AG08396 (cell line): ENCODE results near the gene GNG12.

Experiments used
- DNase-seq: peaks from one replicate; pipeline ENCODE4 v3.0.0; 2012; ENCODE audit warnings: low spot score, mixed read lengths

GNG12 gene

GRCh38 chr1:67832737-67833601 lies at the start of gene GNG12:
Gene GNG12, minus strand, starts transcription at chr1:67833467. Its CDS starts 125,781 bp downstream, at chr1:67707686.
- DNase-seq = peak; percentile 87

- DNase-seq = no peak
These were observed 49.1 kb upstream of the GNG12 start for GRCh38 chr1:67882196-67882958.

- no peak for DNase-seq
These were observed 46.9 kb upstream of the GNG12 start for GRCh38 chr1:67880056-67880601.

GRCh38 chr1:67879485-67879884 lies 46.2 kb upstream of the GNG12 start:
- no peak for DNase-seq

- DNase-seq = no peak
These were observed 41.3 kb upstream of the GNG12 start for GRCh38 chr1:67874501-67875111.

- no peak for DNase-seq
These were observed 36.0 kb upstream of the GNG12 start for GRCh38 chr1:67869233-67869632.

- DNase-seq = no peak
These were observed 30.4 kb upstream of the GNG12 start for GRCh38 chr1:67863637-67864036.

GRCh38 chr1:67862685-67863084 lies 29.4 kb upstream of the GNG12 start:
- DNase-seq = no peak

- DNase-seq = no peak
These were observed 28.7 kb upstream of the GNG12 start for GRCh38 chr1:67861856-67862516.

- DNase-seq = no peak
These were observed 27.5 kb upstream of the GNG12 start for GRCh38 chr1:67860776-67861175.

GRCh38 chr1:67856921-67857320 lies 23.7 kb upstream of the GNG12 start:
- no peak for DNase-seq

GRCh38 chr1:67855961-67856360 lies 22.7 kb upstream of the GNG12 start:
- no peak for DNase-seq

GRCh38 chr1:67855444-67855843 lies 22.2 kb upstream of the GNG12 start:
- no peak for DNase-seq

- peak; percentile 77 for DNase-seq
These were observed 20.4 kb upstream of the GNG12 start for GRCh38 chr1:67853704-67854103.

GRCh38 chr1:67851800-67852199 lies 18.5 kb upstream of the GNG12 start:
- no peak for DNase-seq

- DNase-seq = peak; percentile 59
These were observed 17.4 kb upstream of the GNG12 start for GRCh38 chr1:67850611-67851075.

- DNase-seq = peak; percentile 12
These were observed 16.9 kb upstream of the GNG12 start for GRCh38 chr1:67850151-67850551.

GRCh38 chr1:67847466-67847865 lies 14.2 kb upstream of the GNG12 start:
- DNase-seq = no peak

- DNase-seq = no peak
These were observed 13.3 kb upstream of the GNG12 start for GRCh38 chr1:67846538-67846937.

GRCh38 chr1:67844988-67845387 lies 11.7 kb upstream of the GNG12 start:
- no peak for DNase-seq

GRCh38 chr1:67843746-67844145 lies 10.5 kb upstream of the GNG12 start:
- no peak for DNase-seq

- DNase-seq = no peak
These were observed 10.1 kb upstream of the GNG12 start for GRCh38 chr1:67843331-67843730.
